Osteocyte (in vitro differentiated cells): ENCODE data around the gene PHF1. TPM values are rescaled to one million over a fixed set of nuclear protein-coding genes. Genes with fewer than 3 reads are reported as not detected.

Source experiments
- DNase-seq: peaks from one replicate; pipeline ENCODE4 v3.0.0; 2021; ENCODE audit warnings: mixed read lengths; ENCODE audit not compliant: unreplicated experiment; ENCODE audit errors: extremely low spot score
- H3K27ac Mint-ChIP-seq: one replicate; pipeline ENCODE4 v1.8.0; 2021; ENCODE audit warnings: mild to moderate bottlenecking, mixed read lengths; ENCODE audit not compliant: unreplicated experiment
- H3K27me3 Mint-ChIP-seq: one replicate; pipeline ENCODE4 v1.8.0; 2021; ENCODE audit warnings: mixed read lengths; ENCODE audit not compliant: unreplicated experiment
- H3K36me3 Mint-ChIP-seq: one replicate; pipeline ENCODE4 v1.8.0; 2021; ENCODE audit warnings: mixed read lengths; ENCODE audit not compliant: unreplicated experiment
- H3K4me1 Mint-ChIP-seq: one replicate; pipeline ENCODE4 v1.8.0; 2021; ENCODE audit warnings: mixed read lengths; ENCODE audit not compliant: unreplicated experiment
- H3K4me3 Mint-ChIP-seq: one replicate; pipeline ENCODE4 v1.8.0; 2021; ENCODE audit warnings: mild to moderate bottlenecking, moderate library complexity, mixed read lengths; ENCODE audit not compliant: unreplicated experiment
- H3K9me3 Mint-ChIP-seq: one replicate; pipeline ENCODE4 v1.8.0; 2021; ENCODE audit warnings: mixed read lengths; ENCODE audit not compliant: unreplicated experiment
- total RNA-seq: library from RNA; stranded (reverse); gene quantifications from 2 replicates; pipeline ENCODE4 v1.2.1, GENCODE V29; 2021
- TF ChIP-seq, protein P1 (sequence below): fragments of 200-600 bp; sonication (generic); IDR thresholded peaks from 2 replicates; pipeline ENCODE4 v1.5.0; 2021; ENCODE audit warnings: antibody characterized with exemption, mild to moderate bottlenecking, moderate library complexity

The PHF1 gene
- total RNA-seq, 1 donor from 2014 or later = 53.5 TPM

GRCh38 chr6:33423777-33424176 is 13.0 kb downstream of the PHF1 start:
- H3K27me3 Mint-ChIP-seq = no peaks in the 10 kb centered on the region
- DNase-seq = no peak
- no peaks in the 10 kb centered on the region for H3K9me3 Mint-ChIP-seq
- peaks cover 68% of the 10 kb centered on the region for H3K4me1 Mint-ChIP-seq
- TF ChIP-seq, protein P1, sequence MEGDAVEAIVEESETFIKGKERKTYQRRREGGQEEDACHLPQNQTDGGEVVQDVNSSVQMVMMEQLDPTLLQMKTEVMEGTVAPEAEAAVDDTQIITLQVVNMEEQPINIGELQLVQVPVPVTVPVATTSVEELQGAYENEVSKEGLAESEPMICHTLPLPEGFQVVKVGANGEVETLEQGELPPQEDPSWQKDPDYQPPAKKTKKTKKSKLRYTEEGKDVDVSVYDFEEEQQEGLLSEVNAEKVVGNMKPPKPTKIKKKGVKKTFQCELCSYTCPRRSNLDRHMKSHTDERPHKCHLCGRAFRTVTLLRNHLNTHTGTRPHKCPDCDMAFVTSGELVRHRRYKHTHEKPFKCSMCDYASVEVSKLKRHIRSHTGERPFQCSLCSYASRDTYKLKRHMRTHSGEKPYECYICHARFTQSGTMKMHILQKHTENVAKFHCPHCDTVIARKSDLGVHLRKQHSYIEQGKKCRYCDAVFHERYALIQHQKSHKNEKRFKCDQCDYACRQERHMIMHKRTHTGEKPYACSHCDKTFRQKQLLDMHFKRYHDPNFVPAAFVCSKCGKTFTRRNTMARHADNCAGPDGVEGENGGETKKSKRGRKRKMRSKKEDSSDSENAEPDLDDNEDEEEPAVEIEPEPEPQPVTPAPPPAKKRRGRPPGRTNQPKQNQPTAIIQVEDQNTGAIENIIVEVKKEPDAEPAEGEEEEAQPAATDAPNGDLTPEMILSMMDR = no peak
- peak overlapping the region; percentile 87 for H3K4me3 Mint-ChIP-seq
- H3K27ac Mint-ChIP-seq = peak overlapping the region; percentile 97
- H3K36me3 Mint-ChIP-seq = peaks cover 8% of the 10 kb centered on the region

- H3K9me3 Mint-ChIP-seq = no peaks in the 10 kb centered on the region
- TF ChIP-seq, protein P1 = no peak
- H3K36me3 Mint-ChIP-seq = peaks cover 8% of the 10 kb centered on the region
- H3K27ac Mint-ChIP-seq = peak overlapping the region; percentile 97
- peak overlapping the region; percentile 87 for H3K4me3 Mint-ChIP-seq
- H3K27me3 Mint-ChIP-seq = no peaks in the 10 kb centered on the region
- no peak for DNase-seq
- H3K4me1 Mint-ChIP-seq = peaks cover 67% of the 10 kb centered on the region
These were observed 14.2 kb downstream of the PHF1 start for GRCh38 chr6:33424855-33425667.

GRCh38 chr6:33425668-33426577 is 15.1 kb downstream of the PHF1 start:
- TF ChIP-seq, protein P1 = peak; percentile 81
- peak; percentile 94 for DNase-seq
- peaks cover 8% of the 10 kb centered on the region for H3K36me3 Mint-ChIP-seq
- H3K4me1 Mint-ChIP-seq = peaks cover 71% of the 10 kb centered on the region
- H3K27ac Mint-ChIP-seq = peak overlapping the region; percentile 97
- peak overlapping the region; percentile 87 for H3K4me3 Mint-ChIP-seq
- no peaks in the 10 kb centered on the region for H3K27me3 Mint-ChIP-seq
- no peaks in the 10 kb centered on the region for H3K9me3 Mint-ChIP-seq

GRCh38 chr6:33426590-33427511 is 16.0 kb downstream of the PHF1 start:
- Mint-ChIP-seq H3K4me1 (peaks cover 70% of the 10 kb centered on the region), H3K27me3 (no peaks in the 10 kb centered on the region), H3K4me3 (peak overlapping the region; percentile 87), H3K27ac (peak overlapping the region; percentile 97), H3K36me3 (peaks cover 8% of the 10 kb centered on the region), H3K9me3 (no peaks in the 10 kb centered on the region)
- no peak for DNase-seq
- TF ChIP-seq, protein P1 = no peak
